ENCODE results near the gene ACACB. TPM values are rescaled to one million over a fixed set of nuclear protein-coding genes. Genes with fewer than 3 reads are reported as not detected.

The ACACB gene
- total and polyA plus RNA-seq, 2 donors (not counting 3 experiments of a cell fraction or from before 2014, with no cell fraction given) = 1.3 to 5.7 TPM

- ChIA-PET POLR2A (no interaction called here), CTCF (no interaction called here)
- no TSS peak for BruUV-seq (replicated peaks)
- no peak for DNase-seq (ENCODE audit: low read depth, low spot score)
- Histone ChIP-seq H3K27me3 (ENCODE audit: control insufficient read depth in 2 of 2, insufficient read depth in 2 of 2, low read length in 2 of 2) (no peaks in the 10 kb centered on the region), H3K36me3 (ENCODE audit: control insufficient read depth in 2 of 2, extremely low read depth in 1 of 2, insufficient read depth in 2 of 2, low read length in 2 of 2) (no peaks in the 10 kb centered on the region), H3K4me3 (replicated peaks in 1 of 3; ENCODE audit: insufficient read depth in 1 of 3, low read depth in 1 of 3, low read length in 3 of 3) (no peak overlapping the region), H2AFZ (ENCODE audit: low read depth, low read length) (no peak overlapping the region), H3K4me1 (ENCODE audit: control insufficient read depth, extremely low read depth, insufficient read depth, low read length) (no peaks in the 10 kb centered on the region), H3K9ac (replicated peaks; ENCODE audit: extremely low read depth, insufficient read depth, low read length) (no peak overlapping the region), H3K9me1 (replicated peaks; ENCODE audit: control insufficient read depth, extremely low read depth, insufficient read depth, low read length) (no peaks in the 10 kb centered on the region), H3K9me3 (replicated peaks; ENCODE audit: control insufficient read depth, insufficient read depth, low read length) (no peaks in the 10 kb centered on the region), H3K27ac (ENCODE audit: insufficient read depth, low read depth, low read length) (no peak overlapping the region), H4K20me1 (replicated peaks; ENCODE audit: control insufficient read depth, extremely low read depth, insufficient read depth, low read length) (no peaks in the 10 kb centered on the region), H3K79me2 (ENCODE audit: control insufficient read depth, insufficient read depth, low read length) (no peaks in the 10 kb centered on the region), H3K4me2 (ENCODE audit: insufficient read depth, low read length) (no peak overlapping the region)
- dilution Hi-C loops (cut with MboI; ENCODE audit: extremely low pct_ligation_motif_present, low sequenced_read_pairs) (no loop called here), intact Hi-C loops (cut with micrococcal nuclease) (no loop called here)
- TF ChIP-seq CTCF (IDR thresholded peaks at IDR 0.05; ENCODE audit: extremely low read depth in 1 of 2, insufficient read depth in 1 of 2, low read depth in 1 of 2, low read length in 2 of 2) (no peak), POLR2A (IDR thresholded peaks at IDR 0.05; ENCODE audit: low read depth, low read length) (no peak), MYC (IDR thresholded peaks at IDR 0.05; ENCODE audit: low read depth, low read length) (no peak), EZH2 (IDR thresholded peaks at IDR 0.05; ENCODE audit: borderline replicate concordance, low read depth, low read length, severe bottlenecking) (no peak), JUN (IDR thresholded peaks at IDR 0.05; ENCODE audit: borderline replicate concordance, insufficient read depth, insufficient read length, low read depth) (no peak), POLR2AphosphoS5 (IDR thresholded peaks at IDR 0.05; ENCODE audit: insufficient read depth, low read depth, low read length) (no peak), GATA2 (IDR thresholded peaks at IDR 0.05; ENCODE audit: insufficient read depth, insufficient read length, low read depth, low read length) (no peak)
- FAIRE-seq = no peak
Observed at GRCh38 chr12:109203480-109203879, 87.1 kb downstream of the ACACB start.

GRCh38 chr12:109209082-109209481 lies 92.7 kb downstream of the ACACB start:
- H3K9ac ChIP-seq (replicated peaks; ENCODE audit: extremely low read depth, insufficient read depth, low read length) = no peak overlapping the region
- intact Hi-C loops (cut with micrococcal nuclease) (no loop called here), dilution Hi-C loops (cut with MboI; ENCODE audit: extremely low pct_ligation_motif_present, low sequenced_read_pairs) (no loop called here)
- no peak overlapping the region for H3K4me2 ChIP-seq (ENCODE audit: insufficient read depth, low read length)
- H2AFZ ChIP-seq (ENCODE audit: low read depth, low read length) = no peak overlapping the region
- H3K27ac ChIP-seq (ENCODE audit: insufficient read depth, low read depth, low read length) = no peak overlapping the region
- no peaks in the 10 kb centered on the region for H4K20me1 ChIP-seq (replicated peaks; ENCODE audit: control insufficient read depth, extremely low read depth, insufficient read depth, low read length)
- H3K27me3 ChIP-seq (ENCODE audit: control insufficient read depth in 2 of 2, insufficient read depth in 2 of 2, low read length in 2 of 2) = no peaks in the 10 kb centered on the region
- no peak overlapping the region for H3K4me3 ChIP-seq (replicated peaks in 1 of 3; ENCODE audit: insufficient read depth in 1 of 3, low read depth in 1 of 3, low read length in 3 of 3)
- CTCF ChIA-PET = no interaction called here
- no peak for TF ChIP-seq CTCF (IDR thresholded peaks at IDR 0.05; ENCODE audit: extremely low read depth in 1 of 2, insufficient read depth in 1 of 2, low read depth in 1 of 2, low read length in 2 of 2)
- no TSS peak for BruUV-seq (replicated peaks)
- POLR2A ChIA-PET = no interaction called here
- DNase-seq (ENCODE audit: low read depth, low spot score) (no peak), FAIRE-seq (no peak)
- no peaks in the 10 kb centered on the region for H3K4me1 ChIP-seq (ENCODE audit: control insufficient read depth, extremely low read depth, insufficient read depth, low read length)
- no peaks in the 10 kb centered on the region for H3K79me2 ChIP-seq (ENCODE audit: control insufficient read depth, insufficient read depth, low read length)
- H3K36me3 ChIP-seq (ENCODE audit: control insufficient read depth in 2 of 2, extremely low read depth in 1 of 2, insufficient read depth in 2 of 2, low read length in 2 of 2) = no peaks in the 10 kb centered on the region
- H3K9me3 ChIP-seq (replicated peaks; ENCODE audit: control insufficient read depth, insufficient read depth, low read length) = no peaks in the 10 kb centered on the region
- no peaks in the 10 kb centered on the region for H3K9me1 ChIP-seq (replicated peaks; ENCODE audit: control insufficient read depth, extremely low read depth, insufficient read depth, low read length)

Data from endothelial cell of umbilical vein (primary cell).